ENCODE results near the gene FKBP1B. TPM values are rescaled to one million over a fixed set of nuclear protein-coding genes. Genes with fewer than 3 reads are reported as not detected.

Gene FKBP1B
- 10 to 100 TPM in 1 of 4 donors, 1 to 10 TPM in 3; 6.0 to 27.3 (median 8.4) TPM for total RNA-seq

DNA sequence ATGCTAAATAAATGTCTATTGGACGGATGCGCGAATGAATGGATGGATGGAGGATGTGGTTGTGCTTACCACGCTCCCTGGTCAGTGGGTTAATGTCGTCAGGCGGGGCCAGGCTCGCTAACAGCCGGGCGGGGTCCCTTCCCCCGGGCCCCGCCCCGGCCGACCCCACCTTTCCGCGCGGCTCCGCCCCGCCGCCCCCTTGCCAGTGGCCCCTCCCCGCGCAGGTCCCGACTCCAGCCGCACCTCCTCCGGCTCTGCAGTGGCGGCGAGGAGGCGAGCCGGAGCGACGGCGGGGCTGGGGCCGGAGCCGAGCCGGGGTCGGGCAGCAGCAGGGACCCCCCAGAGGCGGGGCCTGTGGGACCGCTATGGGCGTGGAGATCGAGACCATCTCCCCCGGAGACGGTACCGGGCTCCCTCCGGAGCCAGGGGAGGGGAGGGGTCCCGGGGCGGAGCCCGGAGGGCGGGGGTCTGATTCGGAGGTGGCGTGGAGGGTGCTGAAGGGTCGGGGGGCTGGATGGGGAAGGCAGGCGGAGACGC lies at the start of gene FKBP1B:
Gene FKBP1B, plus strand, starts transcription at position 257 of the 537 bp plus-strand sequence. Its CDS starts 109 bp downstream, at position 366.
- DNase-seq: peak; percentile 80
- Histone ChIP-seq H3K9me3 (no peaks in the 10 kb centered on the region), H3K27me3 (peaks cover 13% of the 10 kb centered on the region), H3K4me3 (peak within 1 kb of the TSS; percentile 68 to 83 (median 73)), H3K36me3 (no peaks in the 10 kb centered on the region), H3K4me1 (peaks cover 9 to 31% (median 23%) of the 10 kb centered on the region in 4 donors), H3K27ac (peak within 1 kb of the TSS; percentile 64 to 72 (median 70))
- TF ChIP-seq, protein P1, sequence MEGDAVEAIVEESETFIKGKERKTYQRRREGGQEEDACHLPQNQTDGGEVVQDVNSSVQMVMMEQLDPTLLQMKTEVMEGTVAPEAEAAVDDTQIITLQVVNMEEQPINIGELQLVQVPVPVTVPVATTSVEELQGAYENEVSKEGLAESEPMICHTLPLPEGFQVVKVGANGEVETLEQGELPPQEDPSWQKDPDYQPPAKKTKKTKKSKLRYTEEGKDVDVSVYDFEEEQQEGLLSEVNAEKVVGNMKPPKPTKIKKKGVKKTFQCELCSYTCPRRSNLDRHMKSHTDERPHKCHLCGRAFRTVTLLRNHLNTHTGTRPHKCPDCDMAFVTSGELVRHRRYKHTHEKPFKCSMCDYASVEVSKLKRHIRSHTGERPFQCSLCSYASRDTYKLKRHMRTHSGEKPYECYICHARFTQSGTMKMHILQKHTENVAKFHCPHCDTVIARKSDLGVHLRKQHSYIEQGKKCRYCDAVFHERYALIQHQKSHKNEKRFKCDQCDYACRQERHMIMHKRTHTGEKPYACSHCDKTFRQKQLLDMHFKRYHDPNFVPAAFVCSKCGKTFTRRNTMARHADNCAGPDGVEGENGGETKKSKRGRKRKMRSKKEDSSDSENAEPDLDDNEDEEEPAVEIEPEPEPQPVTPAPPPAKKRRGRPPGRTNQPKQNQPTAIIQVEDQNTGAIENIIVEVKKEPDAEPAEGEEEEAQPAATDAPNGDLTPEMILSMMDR (IDR thresholded peaks at IDR 0.05): no peak
- peak; percentile 48 to 71 (median 56) for TF ChIP-seq POLR2AphosphoS5 (IDR thresholded peaks at IDR 0.05)
- TF ChIP-seq POLR2A (IDR thresholded peaks at IDR 0.05): peak; percentile 53
- 0 to 4% methylated on average over 3 to 48 of the region's 52 CpGs for WGBS, 2 donors (ENCODE audit: low coverage in 1 of 2)
- intact Hi-C loops (cut with DNase I; ENCODE audit: low total_unique reads): no loop called here
- in situ Hi-C loops (cut with MboI; ENCODE audit: low pct_ligation_motif_present in 1 of 4, low pct_unique_long_range_greater_than_20kb in 1 of 4, low sequenced_read_pairs in 3 of 4): no loop called here

DNA sequence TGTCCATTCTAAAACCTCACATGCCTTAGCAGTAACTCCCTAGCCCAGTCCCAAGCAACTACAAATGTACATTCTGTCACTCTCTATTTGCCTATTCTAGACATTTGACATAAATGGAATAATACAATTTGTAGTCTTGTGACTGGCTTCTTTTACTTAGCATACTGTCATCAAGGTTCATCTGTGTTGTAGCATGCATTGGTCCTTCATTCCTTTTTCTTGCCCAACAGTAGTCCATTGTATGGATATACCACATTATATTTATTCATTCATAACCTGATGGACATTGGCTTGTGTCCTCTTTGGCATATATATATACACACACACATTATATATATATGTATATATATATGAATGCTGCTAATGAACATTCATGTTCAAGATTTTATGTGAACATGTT lies 41.8 kb upstream of the FKBP1B start:
- no peak overlapping the region for H3K4me3 ChIP-seq
- intact Hi-C loops (cut with DNase I; ENCODE audit: low total_unique reads): no loop called here
- in situ Hi-C loops (cut with MboI; ENCODE audit: low pct_ligation_motif_present in 1 of 4, low pct_unique_long_range_greater_than_20kb in 1 of 4, low sequenced_read_pairs in 3 of 4): no loop called here
- H3K27ac ChIP-seq: no peak overlapping the region
- no peak for DNase-seq
- no peaks in the 10 kb centered on the region for H3K36me3 ChIP-seq
- H3K4me1 ChIP-seq: peaks cover 0 to 13% (median 11%) of the 10 kb centered on the region in 4 donors
- H3K27me3 ChIP-seq: peaks cover 44% of the 10 kb centered on the region
- no peak for TF ChIP-seq POLR2AphosphoS5 (IDR thresholded peaks at IDR 0.05)
- no peak for TF ChIP-seq EP300 (IDR thresholded peaks at IDR 0.05; ENCODE audit: low read depth)
- TF ChIP-seq, protein P1 (IDR thresholded peaks at IDR 0.05): no peak
- TF ChIP-seq POLR2A (IDR thresholded peaks at IDR 0.05): no peak
- no peaks in the 10 kb centered on the region for H3K9me3 ChIP-seq

DNA sequence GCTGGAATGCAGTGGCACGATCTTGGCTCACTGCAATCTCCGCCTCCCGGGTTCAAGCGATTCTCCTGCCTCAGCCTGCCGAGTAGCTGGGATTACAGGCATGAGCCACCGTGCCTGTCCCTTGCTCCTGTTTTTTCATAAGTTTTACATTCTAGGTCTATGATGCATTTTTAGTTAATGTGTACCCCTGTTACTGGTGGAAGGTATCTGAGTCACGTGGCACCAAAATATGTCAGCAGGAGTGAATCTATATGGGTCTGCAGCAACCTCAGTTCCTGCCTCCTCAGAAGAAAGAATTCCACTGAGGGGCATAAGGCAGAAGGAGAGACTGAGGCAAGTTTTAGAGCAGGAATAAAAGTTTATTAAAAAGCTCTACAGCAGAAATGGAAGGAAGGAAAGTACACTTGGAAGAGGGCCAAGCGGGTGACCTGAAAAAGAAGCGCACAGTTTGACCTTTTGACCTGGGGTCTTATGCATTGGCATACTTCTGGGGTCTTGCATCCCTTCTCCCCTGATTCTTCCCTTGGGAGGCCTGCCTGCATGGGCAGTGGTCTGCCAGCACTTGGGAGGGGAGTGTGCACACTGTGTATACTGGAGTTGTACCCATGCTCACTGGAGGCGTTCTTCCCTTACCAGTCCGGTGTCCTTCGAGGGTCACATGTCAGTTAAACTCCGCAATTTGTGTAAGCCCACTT lies 40.7 kb upstream of the FKBP1B start:
- DNase-seq: no peak
- in situ Hi-C loops (cut with MboI; ENCODE audit: low pct_ligation_motif_present in 1 of 4, low pct_unique_long_range_greater_than_20kb in 1 of 4, low sequenced_read_pairs in 3 of 4) (no loop called here), intact Hi-C loops (cut with DNase I; ENCODE audit: low total_unique reads) (no loop called here)
- H3K27ac ChIP-seq: no peak overlapping the region
- H3K9me3 ChIP-seq: no peaks in the 10 kb centered on the region
- no peak for TF ChIP-seq EP300 (IDR thresholded peaks at IDR 0.05; ENCODE audit: low read depth)
- TF ChIP-seq, protein P1 (IDR thresholded peaks at IDR 0.05): no peak
- TF ChIP-seq POLR2A (IDR thresholded peaks at IDR 0.05): no peak
- no peak for TF ChIP-seq POLR2AphosphoS5 (IDR thresholded peaks at IDR 0.05)
- H3K36me3 ChIP-seq: no peaks in the 10 kb centered on the region
- H3K27me3 ChIP-seq: peaks cover 46% of the 10 kb centered on the region
- H3K4me1 ChIP-seq: peaks cover 0 to 13% (median 11%) of the 10 kb centered on the region in 4 donors
- H3K4me3 ChIP-seq: no peak overlapping the region
- 67 to 80% methylated on average over 7 to 13 of the region's 13 CpGs for WGBS, 2 donors (ENCODE audit: low coverage in 1 of 2)

DNA sequence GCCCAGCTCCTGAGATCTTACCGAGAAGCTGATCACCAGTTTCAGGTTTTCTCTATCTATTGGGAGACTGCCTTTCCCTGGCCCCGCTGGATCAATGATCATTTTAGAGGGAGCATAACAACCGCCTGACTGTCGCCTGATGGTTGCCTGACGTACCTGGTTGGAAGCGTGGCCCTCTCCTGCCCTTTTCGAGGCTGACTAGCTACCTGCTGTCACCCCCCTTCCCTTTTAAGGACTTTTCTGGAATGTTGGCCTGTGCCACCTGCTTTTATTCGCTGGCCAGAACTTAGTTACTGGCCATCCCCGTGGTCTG lies 40.2 kb upstream of the FKBP1B start:
- peak overlapping the region in 1 of 4 donors; percentile 48 for H3K4me3 ChIP-seq
- whole genome bisulfite sequencing, 2 donors (ENCODE audit: low coverage in 1 of 2): 20 to 71% methylated on average over 1 to 9 of the region's 9 CpGs
- no peak overlapping the region for H3K27ac ChIP-seq
- intact Hi-C loops (cut with DNase I; ENCODE audit: low total_unique reads): no loop called here
- no peaks in the 10 kb centered on the region for H3K9me3 ChIP-seq
- peaks cover 0 to 13% (median 11%) of the 10 kb centered on the region in 4 donors for H3K4me1 ChIP-seq
- H3K27me3 ChIP-seq: peaks cover 46% of the 10 kb centered on the region
- in situ Hi-C loops (cut with MboI; ENCODE audit: low pct_ligation_motif_present in 1 of 4, low pct_unique_long_range_greater_than_20kb in 1 of 4, low sequenced_read_pairs in 3 of 4): no loop called here
- no peaks in the 10 kb centered on the region for H3K36me3 ChIP-seq
- TF ChIP-seq POLR2AphosphoS5 (IDR thresholded peaks at IDR 0.05) (no peak), POLR2A (IDR thresholded peaks at IDR 0.05) (no peak), EP300 (IDR thresholded peaks at IDR 0.05; ENCODE audit: low read depth) (no peak)
- TF ChIP-seq, protein P1 (IDR thresholded peaks at IDR 0.05): no peak
- DNase-seq: no peak
